Upper lobe of right lung (tissue), 1 donor: ENCODE results near the gene ASF1B. TPM values are rescaled to one million over a fixed set of nuclear protein-coding genes. Genes with fewer than 3 reads are reported as not detected.
A peak's percentile ranks its signal among the peaks of the same experiment; 100 is the strongest.

Experiments
- ATAC-seq: fragments of 200-7000 bp; cut with Tn5 transposase; one replicate; pipeline ENCODE4 v1.9.1; 2020; ENCODE audit warnings: mild to moderate bottlenecking, moderate library complexity
- DNase-seq: peaks from one replicate; pipeline ENCODE4 v3.0.0-alpha.2; 2020
- H3K27ac ChIP-seq: fragments of 200-600 bp; one replicate; pipeline ENCODE4 v1.8.0; 2022
- H3K27me3 ChIP-seq: fragments of 200-600 bp; one replicate; pipeline ENCODE4 v1.8.0; 2022; ENCODE audit warnings: mild to moderate bottlenecking
- H3K36me3 ChIP-seq: fragments of 200-600 bp; one replicate; pipeline ENCODE4 v1.8.0; 2022
- H3K4me1 ChIP-seq: fragments of 200-600 bp; one replicate; pipeline ENCODE4 v1.8.0; 2022
- H3K4me3 ChIP-seq: fragments of 200-600 bp; one replicate; pipeline ENCODE4 v1.8.0; 2022; ENCODE audit warnings: mild to moderate bottlenecking
- H3K9me3 ChIP-seq: fragments of 200-600 bp; one replicate; pipeline ENCODE4 v1.8.0; 2022
- CTCF ChIP-seq: fragments of 200-600 bp; IDR thresholded peaks from one replicate; pipeline ENCODE4 v1.8.0; 2022; ENCODE audit warnings: antibody characterized with exemption
- intact Hi-C: fragments of 100-400 bp; cut with DNase I; formaldehyde crosslinking; loops from one replicate; pipeline ENCODE4 v1.11.0; 2022
- total RNA-seq: library from RNA; stranded (reverse); fragmentation: NEBNext Ultra II Directional; extraction: Animal tissue kit (Norgen Biotek cat#: 25700); gene quantifications from one replicate; pipeline ENCODE4 v1.2.1, GENCODE V29; 2021
- donor health status: DM: no; HTN: yes; CAD: no; lungs with severe emphysema.

The ASF1B gene
- total RNA-seq, 1 donor from 2014 or later, result 1.9 TPM

- Histone ChIP-seq H3K9me3 (no peaks in the 10 kb centered on the region), H3K27ac (peak overlapping the region; percentile 100), H3K27me3 (no peaks in the 10 kb centered on the region), H3K36me3 (no peaks in the 10 kb centered on the region), H3K4me3 (peak overlapping the region; percentile 65), H3K4me1 (peaks cover 34% of the 10 kb centered on the region)
- TF ChIP-seq CTCF, result no peak
- intact Hi-C loops, result no loop called here
- ATAC-seq, result no peak
- no peak for DNase-seq
Measured at GRCh38 chr19:14119644-14120496, 16.5 kb downstream of the ASF1B start.

- H3K4me1 ChIP-seq, result peaks cover 40% of the 10 kb centered on the region
- no peaks in the 10 kb centered on the region for H3K36me3 ChIP-seq
- H3K4me3 ChIP-seq, result peak overlapping the region; percentile 65
- TF ChIP-seq CTCF, result no peak
- DNase-seq (no peak), ATAC-seq (no peak)
- H3K27ac ChIP-seq, result peak overlapping the region; percentile 100
- no peaks in the 10 kb centered on the region for H3K27me3 ChIP-seq
- H3K9me3 ChIP-seq, result no peaks in the 10 kb centered on the region
- intact Hi-C loops, result no loop called here
Measured at GRCh38 chr19:14119146-14119545, 17.2 kb downstream of the ASF1B start.

GRCh38 chr19:14118165-14119051 is 18.0 kb downstream of the ASF1B start:
- Histone ChIP-seq H3K4me1 (peaks cover 47% of the 10 kb centered on the region), H3K9me3 (no peaks in the 10 kb centered on the region), H3K4me3 (peak overlapping the region; percentile 65), H3K27ac (peak overlapping the region; percentile 100), H3K36me3 (no peaks in the 10 kb centered on the region), H3K27me3 (no peaks in the 10 kb centered on the region)
- ATAC-seq (peak; percentile 67), DNase-seq (peak; percentile 92)
- intact Hi-C loops, result no loop called here
- no peak for TF ChIP-seq CTCF

GRCh38 chr19:14117668-14118164 is 18.7 kb downstream of the ASF1B start, which contains the start of gene PRKACA:
TSS of gene PRKACA (minus strand) at chr19:14117762. CDS start at chr19:14117547, 215 bp downstream.
- Histone ChIP-seq H3K4me1 (peaks cover 54% of the 10 kb centered on the region), H3K36me3 (no peaks in the 10 kb centered on the region), H3K9me3 (no peaks in the 10 kb centered on the region), H3K27ac (peak within 1 kb of the TSS; percentile 100), H3K27me3 (no peaks in the 10 kb centered on the region), H3K4me3 (peak within 1 kb of the TSS; percentile 84)
- no peak for TF ChIP-seq CTCF
- intact Hi-C loops, result no loop called here
- peak; percentile 100 for DNase-seq
- ATAC-seq, result peak; percentile 93

- ATAC-seq (no peak), DNase-seq (peak; percentile 78)
- no peak for TF ChIP-seq CTCF
- H3K4me3 ChIP-seq, result peak overlapping the region; percentile 84
- peaks cover 60% of the 10 kb centered on the region for H3K4me1 ChIP-seq
- H3K27ac ChIP-seq, result peak overlapping the region; percentile 78
- H3K36me3 ChIP-seq, result no peaks in the 10 kb centered on the region
- intact Hi-C loops, result no loop called here
- H3K9me3 ChIP-seq, result no peaks in the 10 kb centered on the region
- no peaks in the 10 kb centered on the region for H3K27me3 ChIP-seq
Measured at GRCh38 chr19:14116918-14117578, 19.3 kb downstream of the ASF1B start.
